ENCODE measurements around the gene RAB27A.
"Not testable (repeated sequence)": the region's sequence is repeated elsewhere in the genome, so short reads cannot be mapped to it uniquely, and the experiment has no call there.

Gene RAB27A

DNA sequence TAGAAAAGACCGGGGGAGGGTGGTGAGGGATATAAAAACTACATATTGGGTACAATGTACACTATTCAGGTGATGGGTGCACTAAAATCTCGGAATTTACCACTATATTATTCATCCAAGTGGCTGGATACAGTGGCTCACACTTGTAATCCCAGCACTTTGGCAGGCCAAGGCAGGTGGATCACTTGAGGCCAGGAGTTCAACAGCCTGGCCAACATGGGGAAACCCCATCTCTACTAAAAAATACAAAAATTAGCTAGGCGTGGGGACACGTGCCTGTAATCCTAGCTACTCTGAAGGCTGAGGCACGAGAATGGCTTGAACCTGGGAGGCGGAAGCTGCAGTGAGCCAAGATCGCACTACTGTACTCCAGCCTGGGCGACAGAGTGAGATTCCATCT is 37.4 kb downstream of the RAB27A start:
- DNase-seq (ENCODE audit: low read depth, low spot score), result not testable (repeated sequence)

DNA sequence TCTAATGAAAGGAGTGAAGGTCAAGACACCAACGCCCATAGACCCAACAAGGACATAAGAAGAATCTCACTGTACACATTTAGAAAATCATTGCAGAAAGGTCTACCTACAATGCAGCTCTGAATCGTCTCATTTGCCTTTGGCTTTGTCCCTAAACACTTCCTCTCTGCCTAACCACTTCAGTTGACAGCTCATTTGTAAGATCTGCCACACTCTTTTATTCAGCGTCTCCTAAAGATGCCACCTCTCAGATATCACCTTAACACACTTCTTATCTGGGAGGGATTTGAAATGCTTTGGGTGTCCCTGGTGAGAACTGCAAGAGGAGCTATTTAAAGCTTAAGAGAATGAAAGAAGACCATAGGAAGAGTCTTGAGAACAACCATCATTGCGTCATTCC is 38.7 kb downstream of the RAB27A start:
- DNase-seq (ENCODE audit: low read depth, low spot score), result no peak

DNA sequence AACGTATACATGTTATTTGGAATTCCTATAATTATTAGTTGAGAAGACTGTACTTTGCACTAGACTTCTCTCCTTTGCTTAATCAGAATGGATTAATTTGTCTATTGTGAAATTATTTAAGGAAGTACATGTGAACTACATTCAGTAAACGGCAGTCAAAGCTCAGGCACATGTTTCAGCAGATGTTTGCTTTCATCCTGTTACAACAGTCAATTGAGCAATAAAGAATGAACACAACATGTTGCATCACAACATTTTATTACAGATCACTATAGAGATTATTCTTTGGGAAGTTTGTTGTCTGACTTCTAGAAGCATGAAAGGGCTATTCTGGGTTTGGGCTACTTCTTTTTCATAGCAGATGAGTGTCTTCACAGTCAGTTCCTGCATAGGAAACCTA is 39.2 kb downstream of the RAB27A start:
- DNase-seq (ENCODE audit: low read depth, low spot score), result no peak

DNA sequence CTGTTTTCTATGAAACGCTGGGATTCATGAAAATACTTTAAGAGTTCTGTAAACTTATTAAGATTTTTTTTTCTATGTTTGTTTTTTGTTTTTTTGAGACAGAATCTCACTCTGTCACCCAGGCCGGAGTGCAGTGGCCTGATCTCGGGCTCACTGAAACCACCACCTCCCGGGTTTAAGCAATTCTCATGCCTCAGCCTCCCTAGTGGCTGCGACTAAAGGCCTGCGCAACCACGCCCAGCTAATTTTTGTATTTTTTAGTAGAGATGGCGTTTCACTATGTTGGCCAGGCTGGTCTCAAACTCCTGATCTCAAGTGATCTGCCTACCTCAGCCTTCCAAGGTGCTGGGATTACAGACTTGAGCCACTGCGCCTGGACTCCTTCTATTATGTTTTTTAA is 39.7 kb downstream of the RAB27A start:
- DNase-seq (ENCODE audit: low read depth, low spot score), result not testable (repeated sequence)

DNA sequence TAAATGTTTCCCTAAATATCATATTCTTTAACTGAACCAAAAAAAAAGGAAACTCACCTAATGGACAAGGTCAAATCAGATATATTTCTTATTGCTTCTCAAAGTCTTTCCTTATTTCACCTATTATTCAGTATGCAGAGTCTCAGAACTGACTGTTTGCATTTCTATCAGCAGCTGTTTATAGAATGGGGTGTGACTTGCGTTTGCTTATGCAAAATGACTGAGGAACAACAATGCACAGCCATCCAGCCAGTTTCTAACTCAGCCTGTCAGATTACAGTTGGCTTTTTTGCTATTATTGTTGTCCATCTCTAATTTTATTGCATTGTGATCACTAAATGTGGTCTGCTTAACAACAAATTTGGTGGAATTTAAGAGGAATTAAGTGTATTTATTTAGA is 40.7 kb downstream of the RAB27A start:
- DNase-seq (ENCODE audit: low read depth, low spot score), result no peak

DNA sequence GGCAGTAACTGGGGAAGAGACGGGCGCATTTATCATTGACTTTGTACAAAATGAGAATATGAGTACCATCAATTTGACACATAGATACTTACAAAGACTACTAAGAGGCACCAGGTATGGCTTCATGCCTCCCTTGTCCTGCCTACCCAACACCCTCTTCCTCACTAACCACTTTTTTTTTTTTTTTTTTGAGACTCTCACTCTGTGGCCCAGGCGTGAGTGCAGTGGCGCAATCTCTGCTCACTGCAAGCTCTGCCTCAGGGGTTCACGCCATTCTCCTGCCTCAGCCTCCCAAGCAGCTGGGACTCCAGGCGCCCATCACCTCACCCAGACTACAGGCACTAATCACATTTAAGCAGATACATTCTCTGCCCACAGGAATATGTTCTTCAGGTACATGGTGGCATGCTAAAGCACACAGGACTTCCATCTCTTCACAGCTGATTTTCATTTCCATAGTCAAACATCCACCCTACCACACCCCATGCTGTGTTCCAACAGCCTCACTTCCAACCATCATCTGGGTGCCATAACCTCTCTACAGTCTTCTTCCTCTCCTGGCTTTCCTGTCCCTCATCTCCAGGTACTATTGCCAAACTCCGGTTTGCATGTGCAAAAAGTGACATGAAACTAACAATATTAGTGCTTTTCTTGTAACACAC is 41.7 kb downstream of the RAB27A start:
- DNase-seq (ENCODE audit: low read depth, low spot score), result no peak

DNA sequence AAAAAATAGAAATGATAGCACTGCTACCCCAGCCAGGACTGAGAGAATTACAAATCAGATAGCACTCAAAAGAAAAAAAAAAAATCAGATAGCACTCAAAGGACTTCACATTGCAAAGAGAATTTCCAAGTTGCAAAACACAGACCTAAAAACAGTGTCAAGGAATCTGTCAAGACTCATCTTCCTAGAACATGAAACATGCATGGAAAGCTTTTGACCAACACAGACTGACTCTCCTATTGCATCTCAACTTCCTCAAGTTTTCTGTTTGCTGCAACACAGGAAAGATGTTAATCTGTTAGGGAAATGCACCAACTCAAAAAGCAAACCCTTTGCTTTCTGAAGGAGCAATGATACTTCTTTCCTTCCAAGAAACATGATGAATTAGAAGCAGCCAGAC is 42.3 kb downstream of the RAB27A start:
- no peak for DNase-seq (ENCODE audit: low read depth, low spot score)

DNA sequence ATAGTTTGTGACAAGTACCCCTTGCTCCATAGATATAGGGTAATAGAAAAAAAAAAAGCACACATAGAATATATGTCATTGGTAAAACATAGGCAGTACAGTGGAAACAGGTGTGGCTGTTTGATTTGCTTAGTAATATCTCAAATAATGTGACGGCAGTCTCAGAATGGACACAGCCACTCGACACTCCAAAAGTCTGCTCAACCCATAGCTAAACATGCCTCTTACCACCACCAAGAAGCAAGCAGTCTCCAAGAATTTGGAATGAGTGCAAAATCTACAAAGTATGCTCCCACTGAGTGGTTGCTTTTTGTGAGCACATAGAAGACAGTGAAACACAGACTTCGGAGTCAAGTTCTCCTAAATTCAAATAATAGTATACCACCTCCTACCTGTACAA is 43.0 kb downstream of the RAB27A start:
- DNase-seq (ENCODE audit: low read depth, low spot score), result no peak

DNA sequence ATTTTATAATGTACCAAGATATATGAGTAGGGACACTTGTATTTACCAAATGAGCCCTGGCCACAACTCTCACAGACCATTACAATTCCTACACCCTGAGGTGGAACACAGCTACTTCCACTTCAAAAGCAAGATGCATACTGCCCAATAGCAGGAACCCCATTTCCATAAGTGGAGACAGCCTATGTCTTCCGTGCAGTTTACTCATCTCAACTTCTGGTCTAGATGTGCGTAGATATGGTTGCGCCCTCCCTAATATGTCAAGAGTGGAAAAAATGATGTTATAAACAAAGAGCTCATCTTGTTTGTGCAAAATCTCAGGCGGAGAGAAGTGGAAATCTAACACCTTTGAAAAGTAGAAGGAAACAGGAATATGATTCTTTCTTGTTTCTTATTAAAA is 44.6 kb downstream of the RAB27A start:
- DNase-seq (ENCODE audit: low read depth, low spot score), result no peak

DNA sequence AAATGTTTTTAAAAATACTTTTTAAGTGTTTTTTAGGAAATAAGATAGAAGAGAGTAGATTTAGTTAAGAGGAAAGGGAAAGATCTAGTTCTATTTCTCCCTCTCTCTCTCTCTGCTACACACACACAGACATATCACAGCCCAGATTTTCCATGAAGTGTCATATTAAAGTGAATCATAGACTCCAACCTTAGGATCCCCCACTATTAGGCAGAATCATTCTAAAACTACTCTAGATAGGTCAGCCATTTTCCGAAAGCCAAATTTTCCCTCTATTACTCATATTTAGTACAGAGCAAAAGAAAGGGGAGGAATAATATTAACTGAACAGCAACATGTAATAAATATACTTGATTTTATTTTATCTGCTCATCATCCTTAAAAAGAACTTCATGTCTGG is 47.7 kb downstream of the RAB27A start:
- no peak for DNase-seq (ENCODE audit: low read depth, low spot score)

DNA sequence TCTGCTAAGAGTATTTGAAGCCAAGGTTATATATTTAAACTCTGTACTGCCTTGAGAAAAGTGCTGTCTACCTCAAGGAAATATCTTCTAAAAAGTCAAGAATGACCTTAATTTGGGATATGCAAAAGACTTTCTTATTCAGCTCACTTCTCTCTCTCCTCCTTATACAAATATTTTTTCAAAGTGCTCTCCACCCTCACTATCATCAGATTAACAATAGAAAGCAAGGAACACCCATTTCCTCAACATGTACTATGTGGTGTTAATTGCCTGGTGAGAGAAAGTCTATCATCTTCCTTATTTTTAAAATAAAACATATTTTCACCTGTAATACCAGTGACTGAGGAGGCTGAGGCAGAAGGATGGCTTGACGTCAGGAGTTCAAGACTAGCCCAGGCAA is 48.4 kb downstream of the RAB27A start:
- DNase-seq (ENCODE audit: low read depth, low spot score), result no peak

DNA sequence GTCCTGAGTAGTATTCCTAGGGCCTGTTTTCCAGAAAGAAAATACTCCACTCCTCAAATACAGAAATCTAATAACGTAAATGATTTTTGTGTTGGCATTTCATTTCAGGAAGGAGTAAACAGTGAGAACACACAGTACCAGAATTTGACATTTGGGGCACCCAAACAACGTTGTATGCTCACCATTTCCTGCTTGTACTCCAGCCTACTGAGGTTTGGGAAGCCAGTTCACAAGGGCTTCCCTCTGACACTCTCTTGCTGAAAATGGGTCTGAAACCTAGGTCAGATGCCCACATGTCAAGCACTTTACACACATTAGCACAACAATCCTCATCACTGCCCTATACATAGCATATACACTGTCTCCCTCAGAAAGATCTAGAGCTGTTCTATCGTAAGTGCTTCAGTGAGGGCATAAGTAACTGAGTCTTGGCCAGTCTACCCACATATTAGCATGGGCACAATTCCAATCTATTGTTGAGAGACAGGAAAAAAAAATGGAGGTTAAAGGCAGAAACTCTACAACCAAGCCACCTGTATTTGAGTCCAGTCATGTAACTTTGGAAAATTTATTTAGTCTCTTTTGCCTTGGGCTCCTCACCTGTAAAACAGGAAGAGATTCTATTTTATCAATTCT is 49.4 kb downstream of the RAB27A start:
- DNase-seq (ENCODE audit: low read depth, low spot score), result no peak

DNA sequence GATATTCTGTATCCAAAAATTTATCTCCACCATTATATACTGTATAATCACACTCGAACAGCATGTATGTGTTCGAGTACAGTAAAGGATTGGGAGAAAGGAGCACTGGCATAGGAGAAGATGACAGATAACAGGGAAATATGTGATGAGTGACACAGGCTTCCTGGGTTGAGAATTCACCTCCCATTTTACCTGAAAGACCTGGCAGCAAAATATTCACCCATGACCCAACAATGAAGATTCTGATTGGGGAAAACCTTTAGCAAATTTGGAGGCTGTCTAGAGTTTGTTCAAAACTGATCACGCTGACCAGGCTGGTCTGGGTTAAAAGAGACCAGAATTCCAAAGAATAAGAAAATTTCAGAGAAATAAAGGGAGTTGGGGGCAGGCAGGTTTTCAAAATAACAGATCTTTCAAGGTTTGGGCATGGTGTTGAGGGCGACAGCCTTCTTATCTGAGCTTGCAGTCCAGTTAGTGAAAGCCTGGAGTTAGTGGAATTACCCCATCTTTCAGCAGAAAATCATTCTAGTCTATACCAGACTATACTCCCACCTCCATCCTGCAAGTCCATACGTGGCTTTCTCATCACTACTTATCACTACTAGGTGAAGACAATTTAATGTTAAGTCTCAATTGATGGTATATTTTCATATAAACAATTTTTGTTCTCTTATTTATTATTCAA is 50.0 kb downstream of the RAB27A start:
- no peak for DNase-seq (ENCODE audit: low read depth, low spot score)

DNA sequence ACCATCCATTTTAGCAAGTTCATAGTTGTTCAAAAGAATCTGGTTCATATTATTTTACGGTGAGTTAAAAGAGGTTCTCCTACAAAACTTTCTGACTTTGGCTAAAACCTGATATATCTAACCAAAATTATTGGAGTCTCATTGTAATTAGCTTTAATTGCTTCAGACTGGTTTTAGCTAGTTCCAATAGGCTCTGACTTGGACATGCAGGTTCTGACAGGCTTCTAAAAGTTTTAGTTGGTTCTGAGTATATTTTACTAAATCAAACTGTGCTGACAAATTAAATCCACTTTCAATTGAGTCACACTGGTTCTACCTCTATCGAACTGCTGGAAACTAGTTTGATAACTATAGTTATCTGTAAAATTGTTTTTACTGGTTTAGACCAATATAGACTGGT is 50.7 kb downstream of the RAB27A start:
- no peak for DNase-seq (ENCODE audit: low read depth, low spot score)

DNA sequence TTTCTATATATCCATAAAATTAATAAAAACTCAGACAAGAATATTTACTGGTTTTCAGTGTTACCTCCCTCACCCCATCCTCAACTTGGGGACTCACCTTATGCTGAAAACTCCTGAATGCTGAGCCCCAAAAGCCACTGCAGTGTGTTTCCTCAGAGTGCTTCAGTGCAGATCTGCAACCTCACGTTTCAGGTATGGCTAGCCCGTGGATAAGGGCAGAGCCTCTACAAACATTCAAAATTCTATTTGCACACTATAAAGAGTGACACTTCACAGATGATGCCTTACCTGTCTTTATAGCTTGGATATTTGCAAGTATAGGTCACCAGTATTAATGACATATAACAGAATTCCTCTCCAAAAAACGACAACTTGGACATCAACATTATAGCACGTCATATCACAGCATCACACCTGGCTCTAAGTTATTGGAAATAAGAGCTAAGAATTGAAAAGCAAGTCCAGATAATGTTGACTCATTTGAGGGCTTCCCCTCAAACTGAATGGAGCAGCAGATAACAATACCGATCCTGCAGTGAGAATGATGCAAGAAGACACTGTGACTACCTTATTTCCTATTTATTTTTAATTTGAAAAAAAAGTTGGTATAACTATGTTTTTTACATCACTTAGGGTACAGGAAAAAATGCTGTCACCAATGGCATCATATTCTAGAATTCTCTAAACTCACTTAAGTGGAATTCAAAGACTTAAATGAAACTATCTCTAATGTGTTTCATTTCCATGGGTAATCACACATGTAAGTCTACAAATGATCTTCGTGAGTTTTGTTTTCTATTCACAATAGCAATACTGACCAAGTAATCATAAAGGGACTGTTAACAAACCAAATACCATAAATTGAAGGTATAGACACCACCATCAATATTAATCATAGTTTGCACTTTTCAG is 52.1 kb downstream of the RAB27A start:
- no peak for DNase-seq (ENCODE audit: low read depth, low spot score)

DNA sequence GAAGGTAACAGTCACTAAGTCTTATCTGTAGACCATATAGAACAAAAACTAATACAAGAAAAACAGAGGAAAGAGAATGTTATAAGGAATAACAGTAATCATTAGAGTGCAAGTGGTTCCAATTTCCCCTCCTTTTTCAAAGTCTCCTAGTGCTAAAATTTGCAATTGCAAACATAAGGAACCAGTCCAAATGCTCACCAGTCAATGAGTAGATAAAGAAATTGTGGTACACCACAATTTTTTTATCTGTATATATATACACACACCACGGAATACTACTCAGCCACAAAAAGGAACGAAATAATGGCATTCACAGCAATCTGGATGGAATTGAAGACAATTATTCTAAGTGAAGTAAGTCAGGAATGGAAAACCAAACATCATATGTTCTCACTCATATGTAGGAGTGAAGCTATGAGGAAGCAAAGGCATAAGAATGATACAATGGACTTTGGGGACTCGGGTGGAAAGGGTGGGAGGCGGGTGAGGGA is 54.0 kb downstream of the RAB27A start:
- no peak for DNase-seq (ENCODE audit: low read depth, low spot score)

DNA sequence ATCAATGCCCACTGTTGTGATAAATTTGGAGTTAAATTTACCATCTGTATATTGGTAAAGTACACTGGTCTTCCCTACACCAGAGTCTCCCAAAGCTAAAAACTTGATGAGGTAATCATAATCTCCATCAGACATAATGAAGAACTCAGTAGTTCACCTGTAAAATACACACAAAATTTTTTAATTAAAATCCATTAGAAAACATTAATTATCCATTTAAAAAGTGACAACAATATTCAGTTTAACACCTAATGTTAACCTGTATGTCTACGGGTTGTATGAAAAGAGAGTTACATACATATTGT is 54.9 kb downstream of the RAB27A start:
- DNase-seq (ENCODE audit: low read depth, low spot score), result no peak

DNA sequence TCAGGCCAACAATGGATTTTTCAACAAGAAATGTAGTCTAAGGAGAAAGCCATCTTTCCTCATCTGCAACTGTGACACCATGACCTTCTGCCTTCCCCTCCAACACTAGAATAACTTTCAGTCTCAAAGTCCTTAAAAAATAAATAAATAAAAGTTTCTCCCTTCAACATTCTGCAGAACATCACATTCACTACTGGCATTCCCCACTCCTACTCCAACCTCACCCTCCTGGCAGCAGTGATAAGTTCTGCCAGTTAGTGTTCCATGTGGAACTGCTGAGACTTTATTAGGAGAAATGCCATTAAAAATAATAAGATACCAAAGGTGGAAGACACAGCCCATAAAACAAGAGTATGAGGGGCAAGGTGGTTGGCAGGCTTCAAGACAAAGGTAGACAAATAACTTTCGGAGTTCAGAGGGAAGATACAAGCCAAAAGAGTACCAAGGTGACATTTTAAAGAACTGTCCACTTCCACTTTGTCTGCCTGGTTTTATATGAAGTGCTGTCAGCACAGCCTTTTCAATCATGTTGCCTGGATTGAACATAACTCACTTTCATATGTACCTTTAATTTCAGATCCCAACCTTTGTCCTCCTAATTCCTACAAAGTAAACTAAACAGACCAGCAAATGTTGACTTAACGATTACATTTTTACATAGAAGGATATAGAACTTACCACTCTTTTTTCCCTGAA is 55.4 kb downstream of the RAB27A start:
- no peak for DNase-seq (ENCODE audit: low read depth, low spot score)

DNA sequence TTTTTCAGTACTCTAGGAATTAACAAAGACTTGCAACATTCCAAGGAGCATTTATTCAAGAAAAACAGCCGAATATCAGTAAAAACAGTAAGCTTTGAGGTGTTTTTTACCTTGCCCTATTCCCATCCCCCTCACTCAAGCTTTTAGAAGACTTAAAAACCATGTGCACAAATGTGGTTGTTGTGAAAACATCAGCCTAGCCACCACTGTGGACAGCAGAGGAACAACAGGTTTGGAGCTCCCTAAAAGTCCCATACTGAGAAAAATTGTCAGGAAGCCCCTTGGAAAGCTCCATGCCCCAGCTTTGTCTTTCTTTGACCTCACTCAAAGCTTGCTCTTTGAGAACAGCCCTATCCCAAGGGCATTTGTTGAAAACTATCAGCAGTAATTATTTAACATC is 58.2 kb downstream of the RAB27A start:
- DNase-seq (ENCODE audit: low read depth, low spot score), result no peak

DNA sequence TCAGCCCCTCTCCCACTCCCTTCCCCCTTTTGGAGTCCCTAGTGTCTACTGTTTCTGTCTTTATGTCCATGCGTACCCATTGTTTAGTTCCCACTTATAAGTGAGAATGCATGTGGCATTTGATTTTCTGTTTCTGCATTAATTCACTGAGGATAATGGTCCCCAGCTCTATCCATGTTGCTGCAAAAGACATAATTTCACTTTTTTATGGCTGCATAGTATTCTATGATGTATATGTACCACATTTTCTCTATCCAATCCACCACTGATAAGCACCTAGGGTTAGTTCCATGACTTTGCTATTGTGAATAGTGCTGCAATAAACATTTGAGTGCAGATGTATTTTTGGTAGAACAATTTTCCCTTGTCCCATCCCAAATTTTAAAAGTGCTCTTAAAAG is 58.7 kb downstream of the RAB27A start:
- no peak for DNase-seq (ENCODE audit: low read depth, low spot score)

DNA sequence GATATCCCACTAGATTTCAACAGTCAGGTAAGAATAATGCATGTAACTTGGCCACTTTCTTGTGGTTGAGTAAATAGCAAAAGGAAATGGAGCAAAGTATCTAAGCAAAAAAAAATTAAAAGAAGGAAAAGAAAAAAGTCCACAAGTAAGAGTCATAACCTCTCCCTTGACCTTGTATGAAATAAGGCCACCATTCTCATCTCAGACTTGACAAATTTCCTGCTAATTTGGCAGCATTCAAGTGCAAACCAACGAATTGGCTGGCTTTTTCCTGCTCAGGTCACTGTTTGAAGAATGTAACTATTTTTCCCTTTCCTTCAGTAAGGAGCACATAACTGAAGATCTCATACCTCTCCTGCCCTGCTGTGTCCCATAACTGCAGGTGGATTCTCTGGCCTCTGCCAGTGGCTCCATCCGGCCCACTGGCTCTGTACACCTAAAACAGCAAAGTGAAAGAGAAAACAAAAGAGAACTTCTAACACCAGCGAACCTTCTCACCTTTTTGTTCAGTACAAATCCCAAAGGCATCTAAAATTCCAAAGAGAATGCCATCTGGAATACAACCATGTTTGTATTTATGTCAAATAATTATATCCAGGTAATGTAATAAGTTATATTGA is 59.5 kb downstream of the RAB27A start:
- DNase-seq (ENCODE audit: low read depth, low spot score), result no peak
